CD4-positive, alpha-beta T cell (primary cell): Measurements from ENCODE around the gene UQCRC2. TPM values are rescaled to one million over a fixed set of nuclear protein-coding genes. Genes with fewer than 3 reads are reported as not detected.

Experiments
- ATAC-seq: fragments of 200-7000 bp; cut with Tn5 transposase; one replicate; pipeline ENCODE4 v1.10.0; 2022; ENCODE audit warnings: mild to moderate bottlenecking; ENCODE audit not compliant: poor library complexity
- CTCF ChIA-PET: fragments of 350-600 bp; sonication (Branson Sonifier 250); formaldehyde crosslinking; loops from one replicate; lab custom pipeline; 2021; ENCODE audit warnings: antibody characterized with exemption, inconsistent platforms; lab: Charles Lee
- POLR2A ChIA-PET: fragments of 350-600 bp; sonication (Branson Sonifier 250); formaldehyde crosslinking; loops from one replicate; lab custom pipeline; 2021; ENCODE audit warnings: antibody characterized with exemption, inconsistent platforms; lab: Charles Lee
- DNase-seq, 14 experiments: peaks; one replicate each; pipeline ENCODE4 v3.0.0-alpha.2; 2013 to 2020; ENCODE audit warnings: mixed read lengths in 2 of 14
- H3K27ac ChIP-seq, 2 donors: one replicate each; pipeline versions ENCODE4 v1.5.1 to v1.7.0; 2013; ENCODE audit warnings: low read length in 2 of 2, low read depth in 1 of 2, mild to moderate bottlenecking in 1 of 2
- H3K27me3 ChIP-seq, 2 experiments: 1 replicate in 1 of 2; 2 replicates in 1 of 2; pipeline versions ENCODE4 v1.6.1 to v1.7.0; 2013; ENCODE audit warnings: low read length in 2 of 2, control low read depth in 1 of 2, mild to moderate bottlenecking in 1 of 2, moderate library complexity in 1 of 2; ENCODE audit not compliant: insufficient read depth in 2 of 2, control insufficient read depth in 1 of 2
- H3K36me3 ChIP-seq: one replicate; pipeline ENCODE4 v1.6.1; 2013; ENCODE audit warnings: low read length, control low read depth; ENCODE audit not compliant: insufficient read depth
- H3K4me1 ChIP-seq: one replicate; pipeline ENCODE4 v1.6.1; 2013; ENCODE audit warnings: low read length, control low read depth; ENCODE audit not compliant: insufficient read depth
- H3K4me3 ChIP-seq: one replicate; pipeline ENCODE4 v1.5.1; 2013; ENCODE audit warnings: mild to moderate bottlenecking, low read length, moderate library complexity
- H3K9me3 ChIP-seq, 2 experiments: 1 replicate in 1 of 2; 2 replicates in 1 of 2; pipeline versions ENCODE4 v1.6.1 to v1.7.0; 2013; ENCODE audit warnings: low read length in 2 of 2, mild to moderate bottlenecking in 2 of 2, control low read depth in 1 of 2, moderate library complexity in 1 of 2; ENCODE audit not compliant: control insufficient read depth in 1 of 2, insufficient read depth in 1 of 2
- H3K27ac Mint-ChIP-seq: one replicate; pipeline ENCODE4 v1.8.0; 2020; ENCODE audit warnings: mixed read lengths
- H3K27me3 Mint-ChIP-seq: one replicate; pipeline ENCODE4 v1.8.0; 2021; ENCODE audit warnings: mixed read lengths
- H3K36me3 Mint-ChIP-seq: one replicate; pipeline ENCODE4 v1.8.0; 2021; ENCODE audit warnings: low read depth, mixed read lengths
- H3K4me1 Mint-ChIP-seq: one replicate; pipeline ENCODE4 v1.8.0; 2021; ENCODE audit warnings: low read depth, mixed read lengths
- H3K4me3 Mint-ChIP-seq: one replicate; pipeline ENCODE4 v1.8.0; 2020; ENCODE audit warnings: mild to moderate bottlenecking, mixed read lengths
- H3K9me3 Mint-ChIP-seq: one replicate; pipeline ENCODE4 v1.8.0; 2020; ENCODE audit warnings: mixed read lengths
- CTCF ChIP-seq: fragments of 200-600 bp; IDR thresholded peaks from one replicate; pipeline ENCODE4 v1.8.0; 2022; ENCODE audit warnings: antibody characterized with exemption, mild to moderate bottlenecking
- intact Hi-C, 2 experiments: fragments of 100-400 bp; cut with DNase I in 1 of 2; cut with micrococcal nuclease in 1 of 2; formaldehyde crosslinking; loops; one replicate each; pipeline versions ENCODE4 v1.15.1 to v1.9.0; 2023 to 2025; cut with DNase I, micrococcal nuclease
- total RNA-seq, 174 experiments: library from RNA in 2 of 174; stranded (reverse) in 2 of 174; gene quantifications; one replicate each; pipeline ENCODE4 v1.2.3 and lab custom pipeline; 2021 to 2026

Gene UQCRC2
- total RNA-seq, 2 experiments from 2014 or later, result 142 to 146 TPM

GRCh38 chr16:21985524-21985923 lies 32.4 kb downstream of the UQCRC2 start:
- H3K4me1 Mint-ChIP-seq, result peaks cover 6% of the 10 kb centered on the region
- H3K36me3 Mint-ChIP-seq, result peaks cover 59% of the 10 kb centered on the region
- no peak for TF ChIP-seq CTCF
- DNase-seq, result no peak
- Histone ChIP-seq H3K36me3 (peaks cover 42% of the 10 kb centered on the region), H3K27ac (no peak overlapping the region), H3K9me3 (no peaks in the 10 kb centered on the region), H3K4me1 (no peaks in the 10 kb centered on the region), H3K27me3 (no peaks in the 10 kb centered on the region), H3K4me3 (no peak overlapping the region)
- no peak overlapping the region for H3K4me3 Mint-ChIP-seq
- CTCF ChIA-PET, result no interaction called here
- H3K27ac Mint-ChIP-seq, result peak overlapping the region; percentile 56
- POLR2A ChIA-PET, result no interaction called here
- intact Hi-C loops, result loop anchor here in 1 of 2 experiments (2.0 kb wide), 1 partner anchor 15 kb away; no protein-coding TSS in a partner anchor
- no peak for ATAC-seq
- H3K27me3 Mint-ChIP-seq, result no peaks in the 10 kb centered on the region
- no peaks in the 10 kb centered on the region for H3K9me3 Mint-ChIP-seq

DNA sequence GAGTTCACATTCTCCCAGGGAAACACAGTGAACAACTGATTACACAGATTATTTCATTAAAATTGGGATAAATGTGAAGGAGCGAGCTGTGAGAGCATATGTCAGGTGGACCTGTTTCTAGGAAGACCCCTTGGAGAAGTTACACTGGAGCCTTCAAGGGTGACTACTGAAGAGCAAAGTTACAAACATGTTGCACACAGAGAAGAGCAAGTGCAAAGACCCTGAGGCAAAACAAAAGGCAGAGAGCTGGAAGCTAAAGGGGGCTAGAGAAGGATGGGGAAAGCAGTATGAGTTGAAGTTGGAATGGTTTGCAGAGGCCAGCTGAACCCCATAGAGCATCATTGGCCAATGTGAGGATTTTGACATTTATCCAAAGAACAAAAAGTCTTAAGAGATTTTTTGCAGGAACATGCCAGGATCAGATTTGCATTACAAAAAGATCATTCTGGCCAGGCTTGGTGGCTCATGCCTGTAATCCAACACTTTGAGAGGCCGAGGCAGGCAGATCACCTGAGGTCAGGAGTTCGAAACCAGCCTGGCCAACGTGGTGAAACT lies 33.6 kb downstream of the UQCRC2 start:
- intact Hi-C loops, result no loop called here
- H3K4me1 Mint-ChIP-seq, result peaks cover 15% of the 10 kb centered on the region

DNA sequence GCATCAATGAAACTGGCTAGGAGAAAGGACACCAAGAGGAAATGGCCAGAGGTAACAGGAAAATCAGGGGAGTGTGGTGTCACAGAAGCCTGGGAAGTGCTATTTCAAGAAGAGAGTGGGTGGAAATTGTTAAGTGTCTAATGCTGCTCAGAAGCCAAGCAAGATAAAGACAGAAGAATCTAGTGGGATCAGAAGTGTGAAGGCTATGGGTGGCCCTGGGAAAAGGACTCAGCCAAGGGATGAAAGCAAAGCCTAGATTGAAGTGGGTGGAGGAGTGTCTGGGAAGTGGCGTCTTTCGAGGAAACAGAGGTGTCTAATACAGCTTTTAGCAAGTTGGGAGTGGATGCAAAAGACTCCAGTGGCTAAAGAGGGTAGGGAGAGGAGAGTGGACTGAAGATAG lies 34.3 kb downstream of the UQCRC2 start:
- no peak overlapping the region for H3K27ac ChIP-seq
- POLR2A ChIA-PET, result no interaction called here
- H3K4me3 ChIP-seq, result no peak overlapping the region
- intact Hi-C loops, result no loop called here
- no peaks in the 10 kb centered on the region for H3K9me3 ChIP-seq
- no peak overlapping the region for H3K27ac Mint-ChIP-seq
- DNase-seq (no peak), ATAC-seq (no peak)
- H3K4me3 Mint-ChIP-seq, result no peak overlapping the region
- peaks cover 39% of the 10 kb centered on the region for H3K36me3 Mint-ChIP-seq
- H3K4me1 Mint-ChIP-seq, result peaks cover 18% of the 10 kb centered on the region
- H3K9me3 Mint-ChIP-seq, result no peaks in the 10 kb centered on the region
- peaks cover 15% of the 10 kb centered on the region for H3K4me1 ChIP-seq
- H3K36me3 ChIP-seq, result peaks cover 23% of the 10 kb centered on the region
- no peaks in the 10 kb centered on the region for H3K27me3 ChIP-seq
- CTCF ChIA-PET, result no interaction called here
- H3K27me3 Mint-ChIP-seq, result no peaks in the 10 kb centered on the region
- TF ChIP-seq CTCF, result no peak

More for the DNA sequence above, 33.6 kb downstream of the UQCRC2 start:
- Mint-ChIP-seq H3K9me3 (no peaks in the 10 kb centered on the region), H3K27ac (peak overlapping the region; percentile 56), H3K4me3 (no peak overlapping the region), H3K27me3 (no peaks in the 10 kb centered on the region), H3K36me3 (peaks cover 47% of the 10 kb centered on the region)
- no peak overlapping the region for H3K4me3 ChIP-seq
- no peak for ATAC-seq
- no peaks in the 10 kb centered on the region for H3K27me3 ChIP-seq
- peaks cover 9% of the 10 kb centered on the region for H3K4me1 ChIP-seq
- TF ChIP-seq CTCF, result no peak
- no peaks in the 10 kb centered on the region for H3K9me3 ChIP-seq
- no peak for DNase-seq
- no peak overlapping the region for H3K27ac ChIP-seq
- CTCF ChIA-PET, result no interaction called here
- peaks cover 31% of the 10 kb centered on the region for H3K36me3 ChIP-seq
- POLR2A ChIA-PET, result no interaction called here
